B cell (primary cell): Measurements from ENCODE around the gene KREMEN2. TPM values are rescaled to one million over a fixed set of nuclear protein-coding genes. Genes with fewer than 3 reads are reported as not detected.
A peak's percentile ranks its signal among the peaks of the same experiment; 100 is the strongest.

Experiments used
- ATAC-seq: fragments of 200-7000 bp; cut with Tn5 transposase; one replicate; pipeline ENCODE4 v1.10.0; 2021; ENCODE audit warnings: low read depth, mild to moderate bottlenecking, moderate number of reproducible peaks, moderate library complexity
- CTCF ChIA-PET: fragments of 350-600 bp; sonication (Branson Sonifier 250); formaldehyde crosslinking; loops from one replicate; lab custom pipeline; 2021; ENCODE audit warnings: antibody characterized with exemption, inconsistent platforms; lab: Charles Lee
- POLR2A ChIA-PET: fragments of 350-600 bp; sonication (Branson Sonifier 250); formaldehyde crosslinking; loops from one replicate; lab custom pipeline; 2021; ENCODE audit warnings: antibody characterized with exemption; lab: Charles Lee
- DNase-seq: peaks from one replicate; pipeline ENCODE4 v3.0.0; 2013
- H2AFZ ChIP-seq: 2 replicates; pipeline ENCODE4 v1.6.1; 2012; ENCODE audit warnings: mild to moderate bottlenecking, low read depth, low read length; ENCODE audit not compliant: insufficient read depth, poor library complexity, severe bottlenecking
- H3K27ac ChIP-seq, 2 donors: 1 replicate in 1 of 2; 2 replicates in 1 of 2; pipeline ENCODE4 v1.5.1; 2012 to 2013; ENCODE audit warnings: low read length in 2 of 2, mild to moderate bottlenecking in 2 of 2, moderate library complexity in 1 of 2
- H3K27me3 ChIP-seq, 4 experiments: fragments of 200-600 bp in 1 of 4; sonication (generic) in 1 of 4; replicated peaks in 1 of 4; 1 replicate in 2 of 4; 2 replicates in 2 of 4; pipeline versions ENCODE4 v1.6.1 to v1.7.0; 2013 to 2016; ENCODE audit warnings: low read length in 3 of 4, mild to moderate bottlenecking in 2 of 4, mixed read lengths in 1 of 4, moderate library complexity in 1 of 4; ENCODE audit not compliant: insufficient read depth in 4 of 4, control insufficient read depth in 3 of 4; ENCODE audit errors: control extremely low read depth in 1 of 4
- H3K36me3 ChIP-seq, 2 experiments: replicated peaks in 1 of 2; 1 replicate in 1 of 2; 2 replicates in 1 of 2; pipeline versions ENCODE4 v1.6.1 to v1.7.1; 2013; ENCODE audit warnings: low read length in 1 of 2; ENCODE audit not compliant: insufficient read depth in 2 of 2, control insufficient read depth in 1 of 2; ENCODE audit errors: control extremely low read depth in 1 of 2, extremely low read depth in 1 of 2
- H3K4me1 ChIP-seq, 2 donors: fragments of 200-600 bp in 1 of 2; sonication (generic) in 1 of 2; 1 replicate in 1 of 2; 2 replicates in 1 of 2; pipeline versions ENCODE4 v1.5.1 to v1.6.1; 2013 to 2017; ENCODE audit warnings: low read length in 2 of 2; ENCODE audit not compliant: control insufficient read depth in 2 of 2, insufficient read depth in 2 of 2
- H3K4me2 ChIP-seq: replicated peaks from 2 replicates; pipeline ENCODE3; 2012; ENCODE audit warnings: mild to moderate bottlenecking, low read depth, low read length; ENCODE audit not compliant: poor library complexity, severe bottlenecking
- H3K4me3 ChIP-seq, 5 experiments: fragments of 200-600 bp in 1 of 5; sonication (generic) in 1 of 5; 1 replicate in 3 of 5; 2 replicates in 2 of 5; pipeline versions ENCODE4 v1.5.1 to v1.7.0; 2011 to 2016; ENCODE audit warnings: low read length in 4 of 5, mild to moderate bottlenecking in 4 of 5, low read depth in 2 of 5, control low read depth in 1 of 5, moderate library complexity in 1 of 5; ENCODE audit not compliant: insufficient read depth in 1 of 5; ENCODE audit errors: control extremely low read depth in 1 of 5, extremely low read depth in 1 of 5
- H3K79me2 ChIP-seq: fragments of 200-600 bp; sonication (generic); one replicate; pipeline ENCODE4 v1.6.0; 2016; ENCODE audit warnings: low read length; ENCODE audit not compliant: control insufficient read depth, insufficient read depth
- H3K9ac ChIP-seq: fragments of 200-600 bp; sonication (generic); 2 replicates; pipeline ENCODE4 v1.6.1; 2017; ENCODE audit warnings: mild to moderate bottlenecking, low read length, moderate library complexity
- H3K9me3 ChIP-seq, 3 donors: one replicate each; pipeline versions ENCODE4 v1.6.1 to v1.7.1; 2013; ENCODE audit warnings: low read length in 2 of 3; ENCODE audit not compliant: control insufficient read depth in 2 of 3, insufficient read depth in 1 of 3; ENCODE audit errors: control extremely low read depth in 1 of 3
- H4K20me1 ChIP-seq: 2 replicates; pipeline ENCODE4 v1.6.0; 2012; ENCODE audit warnings: mild to moderate bottlenecking, low read length; ENCODE audit not compliant: insufficient read depth, control insufficient read depth, poor library complexity, severe bottlenecking
- H3K27ac Mint-ChIP-seq: one replicate; pipeline ENCODE4 v1.8.0; 2021; ENCODE audit warnings: mixed read lengths
- H3K27me3 Mint-ChIP-seq: one replicate; pipeline ENCODE4 v1.8.0; 2021; ENCODE audit warnings: mixed read lengths
- H3K4me1 Mint-ChIP-seq: one replicate; pipeline ENCODE4 v1.8.0; 2021; ENCODE audit warnings: mixed read lengths
- H3K4me3 Mint-ChIP-seq: one replicate; pipeline ENCODE4 v1.8.0; 2021; ENCODE audit warnings: mixed read lengths
- H3K9me3 Mint-ChIP-seq: one replicate; pipeline ENCODE4 v1.8.0; 2022; ENCODE audit warnings: mixed read lengths; ENCODE audit not compliant: insufficient read depth
- CTCF ChIP-seq: fragments of 200-600 bp; IDR thresholded peaks from one replicate; pipeline ENCODE4 v1.8.0; 2022; ENCODE audit warnings: antibody characterized with exemption, mild to moderate bottlenecking
- EZH2 ChIP-seq: IDR thresholded peaks from 2 replicates; pipeline ENCODE4 v1.6.1; 2012; ENCODE audit warnings: borderline replicate concordance, low read depth, mild to moderate bottlenecking, moderate library complexity, low read length; ENCODE audit not compliant: insufficient read depth, poor library complexity, severe bottlenecking
- WGBS: methylation state at CpG from one replicate; pipeline ENCODE4 v1.1.5; 2013; ENCODE audit warnings: missing lambda C conversion rate; ENCODE audit not compliant: insufficient coverage; 5-methylcytosine and 5-hydroxymethylcytosine counted together
- intact Hi-C: fragments of 100-400 bp; cut with micrococcal nuclease; formaldehyde crosslinking; loops from one replicate; pipeline ENCODE4 v1.10.0; 2022
- polyA plus RNA-seq: library from polyadenylated mRNA; depleted of rRNA; stranded (reverse); fragments of >200 nt; gene quantifications from 2 replicates; pipeline ENCODE4 v1.2.3, GENCODE V29; 2012
- total RNA-seq, 2 donors: library from RNA; stranded (reverse); fragments of 120-200 nt in 1 of 2; gene quantifications; 1 replicate in 1 of 2; 2 replicates in 1 of 2; pipeline versions ENCODE4 v1.2.3 to v1.2.4, GENCODE V29; 2013 to 2022

KREMEN2 gene
- total and polyA plus RNA-seq, 2 donors (not counting 1 experiment from before 2014, with no cell fraction given) = 0.17 to 1.1 TPM

GRCh38 chr16:2980227-2981176, 16.4 kb downstream of the KREMEN2 start, which contains the start of gene PKMYT1:
Gene PKMYT1, minus strand, starts transcription at chr16:2980446. Its CDS starts 789 bp downstream, at chr16:2979657.
- peak within 1 kb of the TSS; percentile 71 to 83 for H3K27ac ChIP-seq
- peaks cover 0 to 8% (median 1%) of the 10 kb centered on the region in 4 experiments for H3K27me3 ChIP-seq
- POLR2A ChIA-PET = interaction anchor here (0.5 to 1.5 kb wide), 5 partner anchors 10 to 179 kb away, joined by 3 to 10 read pairs (median 3); no protein-coding TSS in a partner anchor
- intact Hi-C loops = loop anchor here (1.0 to 5.0 kb wide), 4 partner anchors 11 to 203 kb away; partner anchors contain the start of genes ELOB, FLYWCH2 and PAQR4
- CTCF ChIA-PET = interaction anchor here (0.6 to 1.8 kb wide), 6 partner anchors 22 to 615 kb away, joined by 3 to 8 read pairs (median 4); no protein-coding TSS in a partner anchor
- H3K9ac ChIP-seq = peak within 1 kb of the TSS; percentile 98
- Mint-ChIP-seq H3K4me1 (peaks cover 21% of the 10 kb centered on the region), H3K27me3 (no peaks in the 10 kb centered on the region), H3K9me3 (no peaks in the 10 kb centered on the region), H3K4me3 (peak within 1 kb of the TSS; percentile 81), H3K27ac (peak within 1 kb of the TSS; percentile 84)
- H3K36me3 ChIP-seq = no peaks in the 10 kb centered on the region
- 3% methylated on average over 84 of the region's 91 CpGs for WGBS
- ATAC-seq = peak; percentile 93
- H3K4me3 ChIP-seq = peak within 1 kb of the TSS; percentile 57 to 96 (median 82)
- TF ChIP-seq CTCF = no peak
- TF ChIP-seq EZH2 = no peak
- H3K4me2 ChIP-seq = peak within 1 kb of the TSS; percentile 99
- peaks cover 6% of the 10 kb centered on the region for H3K79me2 ChIP-seq
- H4K20me1 ChIP-seq = peaks cover 5% of the 10 kb centered on the region
- no peaks in the 10 kb centered on the region for H3K9me3 ChIP-seq
- DNase-seq = peak; percentile 96
- H3K4me1 ChIP-seq = peaks cover 18 to 39% of the 10 kb centered on the region in 2 donors
- peak within 1 kb of the TSS; percentile 94 for H2AFZ ChIP-seq
